HG03045 (cell line): Measurements from ENCODE around the gene LRATD1.
"Not testable (repeated sequence)": the region's sequence is repeated elsewhere in the genome, so short reads cannot be mapped to it uniquely, and the experiment has no call there.

Experiments used
- ATAC-seq: cut with Tn5 transposase; IDR thresholded peaks from one replicate; pipeline ENCODE4 v1.9.1; 2021; ENCODE audit warnings: mild to moderate bottlenecking, moderate library complexity; ENCODE audit not compliant: unreplicated experiment

LRATD1 gene, protein sequence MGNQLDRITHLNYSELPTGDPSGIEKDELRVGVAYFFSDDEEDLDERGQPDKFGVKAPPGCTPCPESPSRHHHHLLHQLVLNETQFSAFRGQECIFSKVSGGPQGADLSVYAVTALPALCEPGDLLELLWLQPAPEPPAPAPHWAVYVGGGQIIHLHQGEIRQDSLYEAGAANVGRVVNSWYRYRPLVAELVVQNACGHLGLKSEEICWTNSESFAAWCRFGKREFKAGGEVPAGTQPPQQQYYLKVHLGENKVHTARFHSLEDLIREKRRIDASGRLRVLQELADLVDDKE

DNA sequence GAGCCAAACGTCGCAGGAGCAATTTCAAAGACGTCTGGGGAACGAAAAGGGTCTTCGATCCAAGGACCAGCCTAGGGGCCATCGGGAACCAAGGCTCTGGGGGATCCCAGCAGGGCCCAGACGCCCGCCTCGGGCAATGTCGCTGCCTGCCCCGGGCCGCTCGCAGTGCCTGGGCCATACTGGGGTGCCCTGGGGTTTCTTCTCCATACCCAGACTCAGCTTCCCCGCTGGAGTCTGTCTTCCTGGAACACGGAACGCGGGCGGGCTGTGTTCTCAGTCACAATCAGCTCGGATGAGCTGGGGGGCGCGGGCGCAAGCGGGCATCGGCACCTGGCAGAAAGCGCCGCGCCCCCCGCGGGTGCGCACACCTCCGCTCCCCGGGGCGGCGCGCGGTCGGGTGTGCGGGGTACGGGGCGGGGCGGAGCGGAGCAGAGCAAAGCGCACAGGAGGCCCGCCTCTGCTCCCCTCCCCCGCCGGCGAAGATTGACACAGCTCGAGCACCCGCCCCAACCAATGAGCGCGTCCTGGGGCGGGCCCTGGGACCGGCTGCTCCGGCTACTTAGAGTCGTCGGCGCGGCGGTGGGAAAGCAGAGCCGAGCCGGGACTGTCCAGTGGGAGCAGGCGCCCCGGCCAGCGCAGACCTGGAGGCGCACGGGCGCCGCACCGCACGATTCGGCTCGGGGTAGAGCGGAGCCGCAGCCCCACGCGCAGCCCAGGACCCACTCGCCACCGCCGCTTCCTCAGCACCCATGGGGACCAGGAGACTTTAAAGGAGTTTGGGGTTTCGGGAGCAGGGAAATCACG is at the start of gene LRATD1:
TSS of gene LRATD1 (plus strand) at position 585 of the 804 bp plus-strand sequence. CDS start 1,263 bp downstream, outside the sequence.
- no peak for ATAC-seq

DNA sequence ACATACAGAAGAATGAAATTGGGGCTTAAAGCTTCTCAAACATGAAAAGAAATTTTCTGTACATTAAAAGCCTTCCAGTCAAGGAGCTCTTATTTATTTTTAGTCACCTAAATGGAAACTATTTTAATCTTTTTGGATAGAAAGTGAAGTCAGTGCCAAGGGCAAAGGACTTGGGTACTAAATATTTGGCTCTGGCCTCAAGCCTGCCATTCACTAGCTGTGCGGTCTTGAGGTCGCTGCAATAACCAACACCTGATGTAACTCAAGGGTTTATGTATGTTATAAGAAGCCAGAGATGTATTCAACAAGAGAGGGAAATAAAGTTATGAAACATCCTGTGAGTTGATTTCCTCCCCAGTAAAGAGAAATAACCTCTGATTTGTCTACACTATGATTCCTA is 49.5 kb upstream of the LRATD1 start:
- no peak for ATAC-seq

DNA sequence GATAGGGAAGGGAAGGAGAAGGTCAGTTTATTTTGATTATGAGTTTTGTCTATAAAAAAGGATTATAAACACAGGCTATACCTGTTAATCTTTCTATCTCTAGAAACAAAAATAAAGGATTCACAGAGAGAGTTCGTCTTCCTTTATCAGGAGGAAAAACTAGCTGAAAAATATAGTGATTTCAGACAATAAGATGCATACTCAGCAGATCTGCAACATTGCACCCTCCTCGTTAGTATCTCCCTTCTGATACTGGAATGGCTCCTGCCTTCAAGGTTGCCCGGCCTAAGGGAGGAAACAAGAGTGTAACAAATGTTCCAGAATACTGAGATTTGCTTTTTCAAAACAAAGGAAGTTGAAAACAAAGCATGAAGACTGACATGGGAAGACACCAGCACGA is 48.7 kb upstream of the LRATD1 start:
- ATAC-seq: no peak

DNA sequence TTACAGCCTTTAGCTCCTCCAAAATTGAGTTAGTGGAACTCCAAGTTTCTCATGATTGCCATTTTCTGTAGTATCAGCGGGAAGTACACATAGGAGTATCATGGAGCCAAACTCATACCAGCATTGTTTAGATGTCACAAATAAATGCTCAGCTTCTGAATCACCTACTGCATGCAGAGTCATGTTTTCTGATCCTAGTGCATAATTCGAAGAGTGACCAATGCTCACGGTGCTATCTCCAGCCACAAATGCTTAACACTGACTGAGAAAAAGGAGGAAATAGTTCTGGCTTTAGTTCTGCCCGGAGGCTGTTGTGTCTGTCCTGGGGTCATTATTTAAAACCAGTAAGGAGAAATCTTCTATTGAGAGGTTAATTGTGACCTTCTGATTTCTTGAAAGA is 45.4 kb upstream of the LRATD1 start:
- no peak for ATAC-seq

DNA sequence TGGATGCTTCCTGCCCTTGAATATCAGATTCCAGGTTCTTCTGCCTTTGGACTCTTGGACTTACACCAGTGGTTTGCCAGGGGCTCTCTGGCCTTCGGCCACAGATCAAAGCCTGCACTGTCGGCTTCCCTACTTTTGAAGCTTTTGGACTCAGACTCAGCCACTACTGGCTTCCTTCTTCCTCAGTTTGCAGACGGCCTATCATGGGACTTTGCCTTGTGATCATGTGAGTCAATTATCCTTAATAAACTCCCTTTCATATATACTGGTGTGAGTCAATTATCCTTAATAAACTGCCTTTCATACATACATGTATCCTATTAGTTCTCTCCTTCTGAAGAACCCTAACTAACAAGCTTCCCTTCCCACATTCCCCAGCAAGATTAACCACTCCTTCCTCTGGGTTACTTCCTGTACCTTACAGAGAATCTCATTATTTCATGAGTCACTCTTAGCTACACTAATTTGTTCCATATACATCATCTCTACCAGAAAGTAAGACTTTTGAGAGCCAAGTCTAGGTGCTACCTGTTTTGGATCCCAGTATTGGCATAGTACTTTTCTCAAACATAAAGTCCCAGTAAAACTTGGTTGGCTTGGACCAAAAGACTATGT is 31.3 kb upstream of the LRATD1 start:
- ATAC-seq: no peak

DNA sequence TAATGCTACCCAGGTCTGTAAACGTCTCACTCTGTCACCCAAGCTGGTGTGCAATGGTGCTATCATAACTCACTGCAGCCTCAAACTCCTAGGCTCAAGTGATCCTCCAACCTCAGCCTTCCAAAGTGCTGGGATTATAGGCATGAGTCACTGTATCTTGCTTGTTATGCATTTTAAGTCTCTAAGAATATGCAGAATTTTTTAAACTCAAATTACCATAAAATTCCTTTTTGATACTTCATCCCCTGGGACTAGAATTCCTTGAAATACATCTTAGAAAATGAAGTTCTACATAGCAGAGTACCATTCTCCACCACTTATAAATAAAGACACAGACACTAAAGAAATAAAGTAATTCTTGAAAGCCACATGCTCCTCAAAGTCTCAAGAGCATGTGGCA is 30.2 kb upstream of the LRATD1 start:
- ATAC-seq: no peak

DNA sequence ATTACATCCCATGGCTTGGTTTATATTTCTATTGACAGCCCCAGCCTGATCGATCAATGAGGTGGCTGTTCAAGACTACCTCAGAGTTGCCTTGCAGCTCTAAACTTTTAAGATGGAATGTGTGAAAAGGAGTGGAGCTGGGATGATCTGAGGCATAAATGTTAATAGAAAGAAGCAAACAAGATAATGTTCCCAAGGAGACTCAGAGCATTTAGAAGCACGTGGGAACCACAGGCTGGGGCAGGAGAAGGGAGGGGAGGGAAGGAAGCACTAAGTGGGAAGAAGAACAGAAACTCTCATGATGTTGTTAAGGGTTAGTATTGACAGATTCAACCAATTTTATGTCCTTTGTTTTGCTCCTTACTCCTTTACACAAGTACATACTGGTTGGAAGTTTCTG is 28.8 kb upstream of the LRATD1 start:
- no peak for ATAC-seq

DNA sequence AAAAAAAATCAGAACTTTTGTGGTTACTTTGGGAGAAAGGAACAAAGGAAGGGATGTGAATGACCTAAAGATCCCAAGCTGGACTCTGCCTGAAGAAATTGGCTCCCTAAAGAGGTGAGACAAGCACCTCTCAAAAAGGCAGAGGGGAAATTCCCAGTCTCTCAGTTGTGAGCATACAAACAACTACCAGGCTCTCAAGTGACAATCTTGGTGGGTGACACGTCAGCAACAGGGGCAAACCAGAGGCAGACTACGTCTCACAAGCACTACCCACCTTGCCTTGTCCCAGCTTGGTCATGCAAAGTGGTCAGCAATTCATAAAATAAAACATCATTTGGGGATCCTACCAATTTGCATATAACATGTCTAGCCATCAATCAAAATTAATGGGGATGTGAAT is 24.3 kb upstream of the LRATD1 start:
- no peak for ATAC-seq

DNA sequence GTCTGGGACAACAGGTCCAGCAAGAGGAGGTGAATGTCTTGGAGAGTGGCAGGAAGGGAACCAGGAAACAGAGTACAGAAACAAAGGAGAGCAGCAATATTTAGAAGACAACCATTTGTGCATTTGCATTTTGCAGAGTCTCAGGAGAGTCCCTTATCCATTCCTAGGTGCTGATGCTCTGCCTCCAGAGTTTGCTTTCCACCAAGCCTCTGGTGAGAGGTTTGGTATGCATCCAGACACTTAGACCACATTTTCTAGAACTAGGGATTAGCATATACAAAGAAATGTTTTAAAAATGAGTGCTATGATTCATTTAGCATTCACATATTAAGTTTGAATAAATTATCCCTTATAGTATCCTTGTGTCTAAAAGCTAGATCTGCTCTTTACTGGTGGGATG is 18.5 kb upstream of the LRATD1 start:
- no peak for ATAC-seq

DNA sequence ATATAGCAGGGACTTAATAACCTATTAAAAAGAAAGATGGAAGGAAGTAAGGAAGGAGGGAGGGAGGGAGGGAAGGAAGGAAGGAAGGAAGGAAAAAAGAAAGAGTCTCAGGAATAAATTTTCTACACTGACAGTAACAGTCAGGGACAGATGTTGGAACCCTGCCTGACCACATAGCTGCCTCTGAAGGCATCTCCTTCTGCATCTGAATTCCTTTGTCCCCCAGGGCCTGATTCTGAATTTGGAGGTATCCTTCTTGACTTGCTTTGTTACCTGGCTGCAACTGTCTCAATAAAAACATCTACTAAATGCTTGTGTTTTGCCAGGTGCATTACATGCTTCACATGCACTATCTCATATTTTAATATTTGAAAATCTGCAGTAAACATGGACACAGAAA is 17.4 kb upstream of the LRATD1 start:
- ATAC-seq: no peak

DNA sequence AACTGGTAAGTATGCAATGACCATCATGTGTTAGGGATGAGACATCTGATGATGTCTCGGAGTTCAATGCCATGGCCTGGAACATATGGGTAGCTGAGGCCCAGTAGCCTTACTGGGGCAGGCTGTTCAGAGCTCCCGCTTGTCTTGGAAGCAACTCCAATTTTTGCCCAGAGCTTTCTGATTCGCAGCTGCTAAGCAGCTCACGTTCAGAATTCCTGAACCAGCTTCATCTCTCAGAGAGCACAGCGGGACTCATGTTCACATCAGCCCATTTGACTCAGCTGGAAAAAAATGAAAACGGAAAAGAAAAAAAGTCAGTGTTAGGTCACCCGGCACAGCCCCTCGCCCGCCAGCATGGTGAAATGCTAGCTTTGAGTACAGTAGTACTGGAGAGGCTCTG is 16.8 kb upstream of the LRATD1 start:
- no peak for ATAC-seq

DNA sequence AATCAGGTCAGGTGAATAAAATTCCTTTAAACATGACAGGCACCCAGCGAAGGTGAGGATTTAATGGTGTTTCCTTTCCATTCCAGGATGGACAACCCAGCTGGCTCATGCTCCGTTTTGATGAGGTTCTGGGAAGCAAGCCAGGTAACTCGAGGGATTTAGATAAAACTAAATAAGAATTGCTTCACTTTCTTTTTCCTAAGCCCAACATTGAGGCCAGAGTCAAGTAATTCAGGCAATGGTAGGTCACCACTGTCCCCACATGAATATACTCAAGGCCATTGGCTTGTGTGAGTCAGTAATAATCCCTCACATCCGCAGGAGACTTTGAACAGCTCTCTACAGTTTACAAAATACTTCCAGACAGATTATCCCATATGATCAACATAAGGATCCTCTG is 16.2 kb upstream of the LRATD1 start:
- no peak for ATAC-seq

DNA sequence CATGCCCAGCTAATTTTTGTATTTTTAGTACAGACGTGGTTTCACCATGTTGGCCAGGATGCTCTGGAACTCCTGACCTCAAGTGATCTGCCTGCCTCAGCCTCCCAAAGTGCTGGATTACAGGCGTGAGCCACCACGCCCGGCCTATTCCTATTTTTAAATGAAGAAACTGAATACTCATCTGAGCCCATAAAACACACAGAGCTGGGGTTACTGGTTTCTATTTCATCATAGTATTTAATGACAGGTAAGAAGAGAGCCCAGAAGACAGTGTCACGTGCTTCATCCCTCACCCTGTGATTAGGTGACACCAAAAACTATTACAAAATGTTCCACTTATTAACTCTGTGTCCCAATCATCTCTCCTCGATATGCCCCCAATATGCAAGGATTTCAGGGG is 15.6 kb upstream of the LRATD1 start:
- ATAC-seq: no peak

DNA sequence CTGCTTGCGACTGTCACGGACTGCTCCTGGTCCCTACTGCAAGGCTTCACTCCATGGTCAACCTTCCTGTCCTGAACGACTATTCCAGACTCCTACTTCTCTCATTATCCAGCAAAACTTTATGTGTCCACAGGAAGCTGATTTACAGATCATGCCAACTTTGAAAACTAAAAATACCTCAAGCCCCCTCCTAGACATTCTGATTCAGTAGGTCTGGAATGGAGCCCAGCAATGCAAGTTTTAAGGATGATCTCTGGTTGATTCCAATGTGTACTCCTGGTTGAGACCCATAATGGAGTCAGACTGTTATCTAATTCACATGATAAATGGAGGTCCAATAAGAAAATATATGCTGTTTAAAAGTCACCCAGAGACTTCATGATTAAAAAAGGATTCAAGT is 13.1 kb upstream of the LRATD1 start:
- no peak for ATAC-seq

DNA sequence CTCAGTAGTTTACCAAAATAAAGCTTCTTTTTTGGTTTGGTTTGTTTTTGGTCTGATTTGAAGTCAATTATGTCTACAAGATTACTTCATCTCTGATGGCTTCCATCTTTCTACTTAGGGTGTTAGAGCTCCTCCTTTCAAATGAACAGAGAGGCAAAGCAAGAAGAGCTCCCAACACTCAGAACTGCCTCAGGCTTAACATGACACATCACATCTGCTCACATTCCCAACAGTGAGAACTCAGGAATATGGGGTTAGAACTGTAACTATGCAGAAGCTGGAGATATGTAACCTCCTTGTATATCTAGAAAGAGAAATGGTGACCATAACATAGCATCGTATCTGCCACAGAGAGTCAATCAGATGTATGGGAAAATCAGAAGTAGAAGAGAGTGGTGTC is 11.4 kb upstream of the LRATD1 start:
- ATAC-seq: no peak

DNA sequence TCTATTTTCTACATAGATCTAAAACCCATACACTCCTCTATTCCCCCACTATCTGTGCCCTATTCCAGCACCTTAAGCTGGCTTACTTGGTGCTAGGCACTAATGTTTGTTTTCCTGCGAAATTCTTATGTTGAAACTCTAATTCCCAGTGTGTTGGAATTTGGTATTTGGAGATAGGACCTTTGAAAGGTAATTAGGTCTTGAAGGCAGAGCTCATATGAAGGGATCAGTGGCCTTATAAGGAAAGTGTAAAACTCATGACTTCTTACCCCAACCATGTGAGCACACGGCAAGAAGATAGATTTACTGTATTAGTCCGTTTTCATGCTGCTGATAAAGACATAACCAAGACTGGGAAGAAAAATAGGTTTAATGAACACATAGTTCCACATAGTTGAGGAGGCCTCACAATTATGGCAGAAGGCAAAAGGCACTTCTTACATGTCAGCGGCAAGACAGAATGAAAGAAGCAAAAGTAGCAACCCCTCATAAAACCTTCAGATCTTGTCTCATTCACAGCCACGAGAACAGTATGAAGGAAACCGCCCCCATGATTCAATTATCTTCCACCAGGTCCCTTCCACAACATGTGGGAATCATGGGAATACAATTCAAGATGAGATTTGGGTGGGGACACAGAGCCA is 10.5 kb upstream of the LRATD1 start:
- ATAC-seq: no peak

DNA sequence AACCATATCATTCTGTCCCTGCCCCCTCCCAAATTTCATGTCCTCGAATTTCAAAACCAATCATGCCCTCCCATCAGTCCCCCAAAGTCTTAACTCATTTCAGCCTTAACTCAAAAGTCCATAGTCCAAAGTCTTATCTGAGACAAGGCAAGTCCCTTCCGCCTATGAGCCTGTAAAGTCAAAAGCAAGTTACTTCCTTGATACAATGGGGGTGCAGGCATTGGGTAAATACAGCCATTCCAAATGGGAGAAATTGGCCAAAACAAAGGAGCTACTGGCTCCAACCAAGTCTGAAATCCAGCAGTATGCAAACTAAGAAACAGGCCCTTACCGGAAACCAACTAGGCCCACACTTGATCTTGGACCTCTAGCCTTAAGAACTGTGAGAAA is 10.0 kb upstream of the LRATD1 start:
- ATAC-seq: not testable (repeated sequence)

DNA sequence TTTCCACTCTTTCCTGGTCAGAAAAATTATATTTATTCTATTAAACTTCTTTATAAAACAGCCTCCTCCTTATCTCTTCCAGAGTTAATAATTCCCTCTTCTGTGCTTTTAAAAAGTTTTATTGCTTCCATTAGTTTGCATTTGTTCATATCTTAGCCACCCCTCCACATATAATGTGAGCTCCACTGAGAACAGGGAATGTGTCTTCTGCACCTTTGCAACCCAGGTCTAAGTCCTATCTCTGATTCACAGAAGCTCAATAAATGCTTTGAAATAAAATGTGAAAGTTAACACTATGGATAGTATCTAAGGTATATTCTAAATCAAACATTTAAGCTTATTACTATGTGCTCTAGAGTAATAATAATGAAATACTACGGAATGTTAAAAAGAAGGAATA is 9.3 kb upstream of the LRATD1 start:
- ATAC-seq: no peak

DNA sequence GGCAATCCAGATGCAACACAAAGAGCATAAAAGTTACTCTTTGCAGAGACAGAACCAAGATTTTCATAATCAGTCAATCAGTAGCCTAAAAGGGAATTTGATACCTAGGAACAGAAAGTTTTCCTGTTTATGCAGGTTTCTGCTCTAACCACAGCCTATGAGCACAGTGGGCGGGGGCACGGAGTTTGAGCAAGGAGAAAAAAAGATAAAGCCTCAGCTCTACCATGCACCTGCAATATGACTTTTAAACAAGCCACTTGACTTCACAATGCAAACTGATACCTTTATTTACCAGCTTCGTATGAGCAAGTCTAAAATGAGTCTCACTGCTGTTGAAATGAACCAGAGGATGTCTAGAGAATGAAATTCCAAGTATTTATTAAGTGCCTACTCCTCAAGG is 5.6 kb upstream of the LRATD1 start:
- ATAC-seq: no peak

DNA sequence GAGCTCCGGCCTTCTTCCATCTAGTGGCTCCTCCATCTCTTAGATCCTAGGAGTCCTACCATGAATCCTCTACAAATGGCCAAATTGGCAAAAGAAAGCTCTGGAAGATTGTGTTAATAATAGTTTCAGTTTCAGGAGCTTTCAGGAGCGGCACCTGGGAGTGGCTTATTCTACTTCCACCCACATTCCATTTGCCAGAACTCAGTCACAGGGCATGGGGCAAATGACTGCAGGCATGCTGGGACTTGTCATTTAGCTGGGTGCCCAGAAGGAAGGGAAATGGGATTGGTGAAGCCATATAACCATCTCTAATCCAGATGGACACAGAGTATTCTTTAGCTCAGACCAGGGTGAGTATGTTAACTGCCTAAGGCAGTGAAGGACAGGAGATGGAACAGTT is 3.6 kb upstream of the LRATD1 start:
- ATAC-seq: no peak

DNA sequence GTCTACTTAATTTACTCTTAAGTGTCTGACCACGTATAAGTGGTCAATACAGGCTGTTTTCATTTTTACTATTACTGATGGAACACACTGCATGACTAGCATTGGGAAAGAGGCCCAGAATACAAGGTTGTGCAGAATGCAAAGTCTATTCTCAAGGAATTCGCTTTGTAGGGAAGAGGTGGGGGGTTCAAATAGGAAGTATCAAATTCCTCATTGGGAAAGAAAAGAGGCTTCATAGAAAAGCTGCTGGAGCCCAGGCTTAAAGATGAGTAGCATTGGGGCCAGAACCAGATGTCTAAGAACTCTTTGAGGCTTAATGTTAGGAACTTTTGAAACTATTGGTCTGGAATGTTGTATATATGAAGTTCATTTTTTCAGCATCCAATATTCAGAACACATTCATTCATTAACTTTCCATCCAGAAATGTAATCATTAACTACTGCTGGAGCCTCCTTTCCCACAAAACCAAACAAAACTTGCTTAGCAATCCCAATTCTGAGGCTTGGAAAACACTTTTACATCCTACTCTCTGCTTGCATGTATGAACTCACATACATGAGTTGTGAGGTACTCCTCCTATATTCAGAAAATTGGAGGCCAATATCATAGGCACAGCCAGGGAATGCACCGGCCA is 994 bp upstream of the LRATD1 start:
- no peak for ATAC-seq
